Nucleus accumbens (tissue), 56 donors: ENCODE results near the gene GATA2.

ENCODE experiments used
- DNase-seq, 56 donors: peaks; one replicate each; lab custom pipeline; 2025; lab: John Stamatoyannopoulos, UW

Gene GATA2

DNA sequence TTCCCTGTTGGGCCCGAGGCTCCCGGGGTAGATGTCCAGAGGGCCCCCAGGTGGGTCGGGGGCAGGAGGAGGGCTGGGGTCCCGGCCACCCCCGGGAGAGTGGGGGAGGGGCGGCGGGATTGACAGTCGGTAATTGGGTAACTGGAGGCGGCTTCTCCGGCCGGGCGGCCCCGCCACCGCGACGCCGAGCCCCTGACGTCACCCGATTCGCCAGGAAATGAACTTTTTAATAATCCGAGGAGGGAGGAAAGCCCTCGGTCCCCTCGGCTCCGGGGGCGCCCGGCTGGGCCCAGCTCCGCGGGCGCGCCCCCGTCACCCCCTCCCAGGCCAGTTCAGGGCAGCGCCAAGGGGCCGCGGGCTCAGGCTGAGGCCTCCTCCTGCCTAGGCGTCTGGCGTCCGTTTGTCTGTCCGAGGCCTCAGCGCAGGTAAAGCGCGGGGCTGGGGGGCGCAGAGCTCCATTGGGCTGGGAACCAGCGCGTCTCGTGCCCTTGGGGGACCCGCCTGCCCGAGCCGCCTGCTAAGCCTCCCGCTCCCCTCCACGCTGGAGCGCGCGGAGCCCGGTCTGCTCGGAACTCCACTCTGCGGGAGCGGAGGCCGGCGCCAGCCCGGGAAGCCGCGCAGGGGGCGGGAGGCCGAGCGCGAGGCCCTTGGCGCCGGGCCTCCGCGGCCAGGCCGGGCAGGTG is 3.9 kb downstream of the GATA2 start:
- DNase-seq = no peak

DNA sequence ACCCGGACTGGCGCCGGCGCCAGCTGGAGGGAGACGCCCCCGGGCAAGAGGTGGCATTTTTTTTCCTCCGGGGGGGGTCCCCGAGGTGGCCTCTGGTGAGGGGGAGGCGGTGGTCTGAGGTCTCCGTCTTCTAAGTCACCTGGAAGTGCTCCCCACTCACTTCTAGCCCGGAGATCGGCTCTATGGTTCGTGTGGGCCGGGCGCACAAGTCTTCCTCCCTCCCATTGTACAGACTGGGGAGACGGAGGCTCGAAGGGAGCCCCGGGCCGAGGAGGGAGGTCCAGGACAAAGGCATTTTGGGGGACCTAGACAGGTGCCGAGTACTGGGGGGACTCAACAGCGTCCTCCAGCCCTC is 4.4 kb downstream of the GATA2 start:
- no peak for DNase-seq

DNA sequence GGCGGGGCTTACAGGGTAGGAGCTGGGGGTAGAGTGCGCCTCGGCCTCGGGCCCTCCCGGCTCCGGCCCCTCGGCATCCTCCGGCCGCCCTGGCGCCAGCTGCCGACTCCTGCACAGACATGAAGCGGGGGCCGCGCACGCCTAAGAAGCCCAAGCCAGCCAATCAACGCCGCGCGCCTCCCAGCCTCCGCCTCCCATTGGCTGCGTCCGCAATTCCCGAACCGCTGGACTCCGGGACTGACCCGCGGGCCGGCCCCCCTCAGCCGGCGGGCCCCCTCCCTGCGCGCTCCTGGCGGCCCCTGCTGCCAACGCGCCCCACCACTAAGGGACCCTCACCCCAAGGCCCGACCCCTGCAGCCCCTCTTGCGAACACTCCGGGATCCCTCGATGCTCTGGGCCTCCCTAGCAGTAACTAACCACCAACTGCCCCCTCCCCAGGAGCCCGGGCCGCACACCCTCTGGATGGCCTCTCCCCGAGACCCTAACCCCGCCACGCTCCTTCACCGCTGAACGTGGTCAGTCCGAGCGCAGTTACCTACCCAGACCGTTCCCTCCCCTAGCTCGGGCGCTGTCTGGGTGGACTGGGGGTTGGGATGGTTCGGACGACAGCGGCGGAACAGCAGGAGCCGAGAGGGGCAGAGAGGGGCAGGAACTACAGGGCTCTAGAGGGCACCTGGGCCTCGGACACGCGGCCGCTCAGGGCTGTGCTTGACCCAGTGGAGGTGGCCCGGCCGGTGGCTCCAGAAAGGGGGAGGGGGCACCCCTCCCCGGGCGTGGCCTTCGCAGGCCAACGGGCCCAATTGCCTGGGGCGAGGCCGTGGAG is 5.0 kb downstream of the GATA2 start:
- DNase-seq = peak in 37 of 56 donors; percentile 1 to 62 (median 18)

DNA sequence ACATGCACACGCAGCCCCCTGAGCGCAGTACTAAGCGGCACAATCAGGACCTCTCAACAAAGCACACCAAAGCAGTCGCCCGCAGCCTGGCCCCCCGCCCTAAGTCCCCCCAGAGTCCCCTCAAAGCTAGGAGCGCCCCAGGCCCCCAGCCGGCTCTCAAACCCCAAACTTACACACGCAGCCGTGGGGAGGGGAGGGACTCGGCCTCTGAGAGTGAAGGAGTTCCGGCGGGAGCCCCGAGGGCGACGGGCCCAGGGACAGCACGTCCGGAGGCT is 5.5 kb downstream of the GATA2 start:
- no peak for DNase-seq

DNA sequence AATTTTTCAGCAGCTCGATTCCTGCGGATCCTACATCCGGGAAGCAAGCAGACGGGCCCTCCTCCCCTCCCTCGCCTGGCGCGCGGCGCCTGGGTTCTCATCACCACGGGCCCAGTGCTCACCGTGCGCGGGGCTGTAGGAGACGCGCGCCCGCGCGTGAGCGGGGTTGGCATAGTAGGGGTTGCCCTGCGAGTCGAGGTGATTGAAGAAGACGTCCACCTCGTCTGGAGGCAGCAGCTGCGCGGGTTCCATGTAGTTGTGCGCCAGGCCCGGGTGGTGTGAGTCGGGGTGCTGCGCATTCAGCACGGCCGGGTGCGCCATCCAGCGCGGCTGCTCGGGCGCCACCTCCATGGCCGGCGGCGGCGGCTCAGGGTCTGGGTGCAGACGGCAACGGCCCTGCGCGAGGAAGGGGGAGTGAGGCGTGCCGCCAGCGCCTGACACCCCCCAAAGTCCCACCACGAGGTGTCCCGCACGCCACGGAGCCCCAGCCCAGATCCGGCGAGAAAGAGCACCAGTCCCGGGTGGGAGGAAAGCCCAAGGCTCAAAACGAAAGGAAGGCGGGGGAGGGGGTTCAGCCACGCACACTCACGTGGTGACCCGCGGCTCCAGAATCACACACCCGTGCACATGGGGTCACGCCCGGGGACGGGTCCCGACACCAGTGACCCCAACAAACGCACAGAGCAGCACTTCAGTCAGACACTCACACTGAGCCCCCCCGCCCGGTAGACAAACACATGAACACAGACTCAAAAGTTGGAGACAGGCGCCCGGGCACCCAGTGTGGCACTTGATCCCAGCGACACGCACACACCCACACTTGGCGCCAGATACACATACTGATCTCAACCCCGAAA is 6.1 kb downstream of the GATA2 start:
- no peak for DNase-seq

DNA sequence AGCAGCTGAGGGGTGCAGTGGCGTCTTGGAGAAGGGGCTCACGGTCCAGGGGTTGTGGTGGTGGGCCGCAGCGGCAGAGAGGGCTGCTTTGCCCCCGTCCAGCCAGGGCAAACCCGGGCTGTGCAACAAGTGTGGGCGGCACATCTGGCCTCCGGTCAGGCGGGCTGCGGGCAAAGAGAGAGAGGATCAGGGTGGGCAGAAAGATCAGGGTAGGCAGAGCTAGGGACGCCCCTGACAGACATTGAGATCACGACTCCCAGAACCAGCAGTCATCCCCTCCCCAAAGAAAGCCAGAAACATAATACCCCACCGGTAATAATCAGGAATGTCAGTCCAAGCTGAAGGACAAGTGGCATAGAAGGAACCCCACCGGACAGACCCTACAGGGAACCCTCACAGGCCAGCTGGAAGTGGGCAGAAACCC is 6.8 kb downstream of the GATA2 start:
- DNase-seq = no peak

DNA sequence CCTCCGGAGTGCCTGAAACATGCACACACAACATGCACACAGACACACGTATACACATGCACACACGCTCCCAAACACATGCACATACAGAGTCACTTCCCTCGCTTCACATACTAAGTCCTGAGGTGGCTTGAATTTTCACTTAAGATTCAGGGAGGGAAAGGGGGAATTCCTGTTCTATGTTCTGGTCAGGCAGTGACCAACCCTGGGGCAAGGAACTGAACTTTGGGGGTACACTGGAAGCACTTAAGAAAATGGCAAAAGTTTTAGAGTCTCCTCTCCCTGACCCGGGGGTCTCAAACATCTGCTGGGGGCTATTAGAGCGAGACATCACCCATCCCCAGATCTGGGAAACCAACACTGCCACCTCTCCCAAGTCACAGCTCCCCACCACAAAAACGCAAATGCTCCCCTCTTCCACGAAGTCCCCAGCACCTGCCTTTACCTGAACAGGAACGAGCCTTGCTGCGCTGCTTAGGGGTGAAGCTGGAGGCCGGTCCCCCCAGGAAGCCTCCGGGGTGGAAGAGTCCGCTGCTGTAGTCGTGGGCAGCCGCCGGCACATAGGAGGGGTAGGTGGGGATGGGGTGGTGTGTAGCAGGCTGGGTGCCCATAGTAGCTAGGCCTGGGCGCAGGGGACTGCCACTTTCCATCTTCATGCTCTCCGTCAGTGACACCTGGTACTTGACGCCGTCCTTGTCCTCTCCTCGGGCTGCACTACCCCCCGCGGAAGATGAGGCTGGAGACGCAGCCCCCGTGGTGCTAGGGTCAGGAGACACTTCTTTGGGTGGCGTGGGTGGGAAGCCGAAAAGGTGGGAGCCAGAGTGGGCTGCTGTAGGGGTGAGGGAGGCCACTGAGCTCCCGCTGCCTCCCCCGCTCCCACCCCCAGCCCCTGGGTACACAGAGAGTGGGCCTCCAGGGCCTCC is 7.5 kb downstream of the GATA2 start:
- DNase-seq = no peak

DNA sequence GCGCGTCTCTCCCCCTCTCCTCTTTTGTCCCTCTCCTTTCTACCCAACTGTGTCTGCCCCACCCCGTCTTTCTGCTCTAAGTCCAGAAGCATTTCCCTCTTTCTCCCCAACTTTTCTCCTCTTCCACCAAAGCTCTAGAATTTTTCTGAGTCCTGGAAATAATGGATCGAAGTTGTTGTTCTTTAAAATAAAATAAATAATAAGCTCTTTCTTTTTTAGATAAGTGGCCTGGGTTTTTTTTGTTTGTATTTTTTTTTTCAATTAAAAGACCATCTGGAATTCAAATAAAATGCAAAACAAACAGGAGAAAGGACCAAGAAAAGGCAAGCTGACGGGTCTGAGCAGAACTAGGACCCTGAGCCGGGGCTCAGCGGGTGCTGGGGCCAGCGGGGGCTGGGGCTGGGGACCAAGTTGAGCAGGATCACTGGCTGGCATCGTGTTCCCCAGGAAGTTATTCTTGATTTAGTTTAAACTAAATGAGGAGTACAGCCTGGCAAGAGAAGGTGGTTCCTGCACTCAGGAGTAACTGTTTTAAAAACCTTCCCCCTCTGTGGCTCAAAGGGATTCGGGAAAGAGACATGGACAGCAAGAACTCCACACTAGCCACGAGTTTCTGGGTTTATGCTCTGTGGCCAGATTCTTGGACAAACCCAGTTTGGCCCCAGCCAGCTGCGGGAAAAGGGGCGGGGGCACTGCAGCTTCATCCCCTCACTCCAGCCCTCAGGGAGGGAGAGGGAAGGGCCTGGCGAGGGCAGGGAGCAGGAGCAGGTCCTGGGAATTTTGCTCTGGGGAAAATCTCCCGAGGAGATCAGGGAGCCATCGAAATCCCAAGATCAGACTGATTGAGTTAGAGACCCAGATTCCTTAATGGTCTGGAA is 8.4 kb downstream of the GATA2 start:
- no peak for DNase-seq

DNA sequence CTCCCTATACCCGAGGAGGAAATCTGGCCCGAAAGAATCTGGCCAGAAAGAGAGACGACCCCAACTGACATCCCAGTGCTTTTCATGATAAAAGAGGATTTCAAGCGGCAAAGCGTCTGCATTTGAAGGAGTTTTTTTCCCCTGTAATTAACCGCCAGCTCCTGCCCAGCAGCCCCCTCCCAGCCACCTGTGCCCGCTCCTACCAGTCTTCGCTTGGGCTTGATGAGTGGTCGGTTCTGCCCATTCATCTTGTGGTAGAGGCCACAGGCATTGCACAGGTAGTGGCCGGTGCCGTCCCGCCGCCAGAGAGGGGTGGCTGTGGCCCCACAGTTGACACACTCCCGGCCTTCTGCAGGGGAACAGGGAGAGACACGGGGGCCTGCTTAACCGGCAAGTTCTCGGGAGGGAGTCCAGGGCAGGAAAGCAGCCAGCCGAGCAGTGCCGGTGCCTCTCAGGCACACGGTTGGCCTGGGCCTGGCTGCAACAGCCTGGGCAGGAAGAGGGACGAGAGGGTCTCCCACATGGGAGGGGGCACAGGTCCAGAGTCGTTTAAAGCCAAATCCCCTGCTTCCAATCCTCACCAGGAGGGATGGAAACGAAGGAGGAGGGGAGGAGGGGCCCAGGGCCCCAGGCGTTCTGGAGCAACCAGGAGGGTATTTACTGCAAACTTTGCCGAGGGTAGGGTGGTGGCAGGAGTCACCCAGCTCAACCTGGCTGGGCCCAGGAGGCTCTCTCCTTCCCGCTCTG is 9.2 kb downstream of the GATA2 start:
- DNase-seq = no peak

DNA sequence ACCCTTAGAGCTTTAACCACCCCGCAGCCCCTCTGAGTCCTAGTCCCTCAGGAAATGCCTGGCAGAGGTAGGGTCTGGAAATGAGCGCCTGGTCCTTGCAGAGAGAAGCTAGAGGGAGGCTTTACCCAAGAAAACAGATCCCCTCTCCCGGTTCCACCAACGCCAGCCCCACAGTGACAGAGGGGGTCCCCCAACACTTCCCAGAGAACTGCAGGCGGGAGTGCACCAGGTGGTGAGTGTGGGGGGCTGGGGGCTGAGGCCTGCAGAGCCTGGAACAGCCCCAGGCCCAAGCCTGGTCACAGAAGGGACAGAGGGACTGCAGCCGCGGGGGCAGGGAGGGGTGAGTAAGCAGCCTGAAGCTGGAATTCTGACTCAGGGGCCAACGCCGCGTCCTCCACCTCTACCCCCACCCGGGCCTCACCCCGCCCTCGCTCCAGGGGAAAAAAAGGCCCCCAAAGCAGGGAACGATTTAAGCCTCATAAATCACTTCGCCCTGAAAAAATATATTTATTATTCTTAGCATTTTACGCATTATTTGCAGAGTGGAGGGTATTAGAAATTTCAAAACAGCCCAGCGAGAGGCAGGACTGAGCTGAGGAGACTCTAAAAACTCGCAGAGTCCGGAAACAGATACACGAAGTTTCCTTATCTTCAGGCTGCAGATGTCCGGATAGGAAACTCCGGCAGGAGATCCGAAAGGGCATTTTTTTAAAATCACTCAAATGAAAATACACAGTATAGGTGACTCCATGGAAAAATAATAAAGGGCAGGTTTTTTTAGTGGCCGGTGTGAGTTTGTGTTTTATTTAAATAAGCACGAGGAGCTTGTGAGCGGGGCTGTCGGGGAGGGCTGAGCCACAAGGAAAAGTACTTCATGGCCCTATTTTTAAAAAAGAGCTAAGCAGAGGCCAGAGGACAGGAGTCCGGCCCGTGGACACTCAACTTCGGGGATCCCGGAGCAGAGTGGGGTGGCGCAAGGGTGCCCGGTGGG is 10.0 kb downstream of the GATA2 start:
- no peak for DNase-seq

DNA sequence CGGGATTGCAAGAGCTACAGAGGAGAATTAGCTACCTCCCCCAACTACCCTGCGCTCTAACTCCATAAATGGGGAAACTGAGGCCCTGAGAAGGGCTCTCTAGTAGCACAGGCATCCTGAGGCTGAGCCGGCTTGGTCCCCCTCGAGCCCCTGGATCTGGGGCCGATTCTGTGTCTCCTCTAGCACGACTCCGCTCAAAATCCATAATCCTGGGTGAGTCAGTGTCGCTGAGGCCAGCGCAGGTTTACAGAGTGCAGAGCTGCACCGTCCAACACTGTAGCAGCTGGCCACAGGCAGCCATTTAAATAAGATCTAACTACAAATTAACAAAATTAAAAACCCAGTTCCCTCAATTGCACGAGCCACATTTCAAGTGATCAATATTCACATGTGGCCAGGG is 10.8 kb downstream of the GATA2 start:
- DNase-seq = no peak

DNA sequence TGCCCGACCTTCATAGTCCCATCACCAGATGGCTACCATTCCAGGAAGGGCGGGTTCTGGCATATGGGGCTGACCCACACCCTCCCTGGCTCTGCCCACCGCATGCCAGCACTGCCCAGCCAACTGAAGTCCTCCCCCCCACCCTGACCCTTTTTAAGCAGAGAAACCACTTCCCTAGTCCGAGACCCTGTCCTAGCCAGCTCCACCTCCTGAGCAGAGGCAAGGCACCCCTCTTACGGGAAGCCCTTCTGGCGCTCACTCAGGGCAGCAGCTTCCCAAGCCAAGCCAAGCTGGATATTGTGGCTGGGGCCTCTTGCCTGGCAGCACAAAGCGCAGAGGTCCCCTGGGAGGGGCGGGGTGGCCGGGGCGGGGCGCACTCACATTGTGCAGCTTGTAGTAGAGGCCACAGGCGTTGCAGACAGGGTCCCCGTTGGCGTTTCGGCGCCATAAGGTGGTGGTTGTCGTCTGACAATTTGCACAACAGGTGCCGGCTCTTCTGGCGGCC is 11.5 kb downstream of the GATA2 start:
- DNase-seq = no peak

DNA sequence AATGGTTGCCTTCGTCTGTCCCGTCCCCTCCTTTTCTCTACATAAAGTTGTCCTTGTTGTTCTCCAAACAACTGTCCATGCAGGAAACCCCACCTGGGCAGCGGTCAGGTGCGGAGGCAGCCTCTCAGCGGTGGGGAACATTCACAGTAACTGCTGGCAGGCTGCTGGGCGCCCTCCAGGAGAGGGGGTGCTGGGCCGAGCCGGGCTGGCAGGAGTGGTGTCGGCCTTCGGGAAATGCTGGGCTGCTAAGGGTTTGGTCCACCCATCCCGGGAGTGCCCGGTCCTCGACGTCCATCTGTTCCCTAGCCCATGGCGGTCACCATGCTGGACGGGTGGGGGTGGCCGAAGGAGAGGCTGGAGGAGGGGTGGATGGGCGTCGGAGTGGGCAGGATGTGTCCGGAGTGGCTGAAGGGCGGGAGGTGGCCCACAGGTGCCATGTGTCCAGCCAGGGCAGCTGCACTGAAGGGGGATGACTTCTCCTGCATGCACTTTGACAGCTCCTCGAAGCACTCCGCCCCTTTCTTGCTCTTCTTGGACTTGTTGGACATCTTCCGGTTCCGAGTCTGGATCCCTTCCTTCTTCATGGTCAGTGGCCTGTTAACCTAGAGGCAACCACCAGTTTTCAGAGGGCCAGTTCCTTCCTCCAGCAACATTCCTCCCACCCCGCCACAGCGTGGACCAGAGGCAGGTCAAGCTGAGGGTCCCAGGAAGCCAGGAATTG is 12.1 kb downstream of the GATA2 start:
- DNase-seq = no peak

DNA sequence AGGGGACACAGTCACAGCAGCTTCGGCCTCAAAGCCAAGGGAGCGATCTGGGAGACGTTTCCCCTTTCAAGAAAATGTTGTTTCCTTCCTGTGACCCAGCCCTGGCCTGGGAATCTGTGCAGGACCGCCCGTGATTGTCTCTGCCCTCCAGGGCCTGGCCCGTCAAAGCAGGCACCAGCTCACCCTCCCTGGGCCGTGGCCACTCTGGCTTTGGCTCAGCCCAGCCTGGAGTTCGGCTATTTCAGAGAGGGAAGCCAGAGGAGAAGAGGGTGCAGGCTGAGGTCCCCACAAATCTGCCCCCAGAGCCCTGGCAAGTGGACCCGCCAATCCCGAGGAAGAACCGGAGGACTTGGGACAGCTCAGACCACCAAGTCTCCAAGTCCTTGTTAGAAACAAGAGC is 12.7 kb downstream of the GATA2 start:
- no peak for DNase-seq

DNA sequence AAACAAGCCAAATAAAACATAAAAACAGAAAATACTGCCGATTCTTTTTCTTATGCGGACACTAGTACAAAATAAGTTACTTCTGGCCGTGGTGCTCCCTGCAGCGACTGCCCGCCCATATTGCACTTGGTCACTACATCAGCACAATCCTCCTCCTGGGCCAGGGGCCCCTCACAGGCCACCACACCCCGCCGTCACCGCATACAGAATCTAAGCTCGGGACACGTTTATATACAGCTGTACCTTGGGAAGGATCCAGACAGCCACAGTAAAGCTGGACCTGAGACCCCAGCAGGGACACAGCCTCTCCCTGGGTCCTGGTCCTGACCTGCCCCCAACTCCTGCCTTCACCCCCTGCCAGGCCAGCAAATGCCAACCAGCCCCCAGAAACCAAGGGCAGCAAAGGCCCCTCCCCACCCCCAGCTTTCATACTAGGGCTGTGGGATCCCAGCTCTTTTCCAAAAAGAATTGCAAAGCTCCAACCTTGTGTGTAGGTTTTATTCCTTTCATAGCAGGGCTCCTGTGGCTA is 13.4 kb downstream of the GATA2 start:
- no peak for DNase-seq
